Heart left ventricle (tissue), 13 donors: ENCODE data around the gene FOXJ3.

Experiments
- POLR2A ChIP-seq, 2 donors: fragments of 450-650 bp; IDR thresholded peaks; one replicate each; pipeline ENCODE4 v1.6.1; 2017; ENCODE audit warnings: antibody characterized with exemption in 2 of 2, mild to moderate bottlenecking in 2 of 2, moderate library complexity in 2 of 2
- TF ChIP-seq, protein P1 (sequence below), 12 donors: fragments of 200-600 bp; sonication (generic) in 4 of 12; IDR thresholded peaks; one replicate each; pipeline versions ENCODE4 v1.5.0 to v1.8.0; 2018 to 2022; ENCODE audit warnings: antibody characterized with exemption in 12 of 12, mild to moderate bottlenecking in 5 of 12
- donor health status: ischemic (EF 13 %, LVEDD 7.1; RV severe dilation, severe dysfunction).
- donor health status: DM: no; HTN: yes; CAD: no.
- donor health status: DM: no; HTN: no; CAD: no.
- donor health status: ischemic (EF 25% LVEDD 6.9; RV normal size, moderate dysfunction).
- donor health status: ischemic (EF 25% LVEDD 5.7; RV mildly dilated, moderate dysfunction).
- donor health status: ischemic (EF 35%, LVEDD 5.7; RV mildly dilated, moderate dysfunction).
- donor health status: nonischemic (EF 11% LVEDD 7.7; RV severe dilation, severe dysfunction).
- donor health status: DM: yes; HTN: yes; CAD: no.
- donor health status: PGD.
- donor health status: ischemic (EF 29% LVEDD 5.4; RV normal size, mild dysfunction).
- donor health status: nonischemic (EF 23%, LVEDD 6.1; RV moderate dilation, normal function).

DNA sequence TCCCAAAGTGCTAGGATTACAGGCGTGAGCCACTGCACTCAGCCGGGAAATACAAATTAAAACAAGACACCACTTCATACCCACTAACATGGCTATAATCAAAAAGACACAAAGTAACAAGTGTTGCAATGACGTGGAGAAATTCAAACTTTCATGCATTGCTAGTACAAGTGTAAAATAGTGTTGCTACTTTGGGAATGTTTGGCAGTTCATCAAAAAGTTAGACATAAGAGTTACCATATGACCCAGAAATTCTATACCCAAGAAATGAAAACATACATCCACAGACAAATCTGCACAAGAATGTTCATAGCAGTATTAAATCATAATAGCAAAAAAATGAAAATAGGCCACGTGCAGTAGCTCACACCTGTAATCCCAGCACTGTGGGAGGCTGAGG lies 16.4 kb downstream of the FOXJ3 start:
- no peak for TF ChIP-seq POLR2A (IDR thresholded peaks at IDR 0.05)
- TF ChIP-seq, protein P1, sequence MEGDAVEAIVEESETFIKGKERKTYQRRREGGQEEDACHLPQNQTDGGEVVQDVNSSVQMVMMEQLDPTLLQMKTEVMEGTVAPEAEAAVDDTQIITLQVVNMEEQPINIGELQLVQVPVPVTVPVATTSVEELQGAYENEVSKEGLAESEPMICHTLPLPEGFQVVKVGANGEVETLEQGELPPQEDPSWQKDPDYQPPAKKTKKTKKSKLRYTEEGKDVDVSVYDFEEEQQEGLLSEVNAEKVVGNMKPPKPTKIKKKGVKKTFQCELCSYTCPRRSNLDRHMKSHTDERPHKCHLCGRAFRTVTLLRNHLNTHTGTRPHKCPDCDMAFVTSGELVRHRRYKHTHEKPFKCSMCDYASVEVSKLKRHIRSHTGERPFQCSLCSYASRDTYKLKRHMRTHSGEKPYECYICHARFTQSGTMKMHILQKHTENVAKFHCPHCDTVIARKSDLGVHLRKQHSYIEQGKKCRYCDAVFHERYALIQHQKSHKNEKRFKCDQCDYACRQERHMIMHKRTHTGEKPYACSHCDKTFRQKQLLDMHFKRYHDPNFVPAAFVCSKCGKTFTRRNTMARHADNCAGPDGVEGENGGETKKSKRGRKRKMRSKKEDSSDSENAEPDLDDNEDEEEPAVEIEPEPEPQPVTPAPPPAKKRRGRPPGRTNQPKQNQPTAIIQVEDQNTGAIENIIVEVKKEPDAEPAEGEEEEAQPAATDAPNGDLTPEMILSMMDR (IDR thresholded peaks at IDR 0.05) = no peak
